Uterus (tissue), 4 donors: Measurements from ENCODE around the gene RSL1D1. TPM values are rescaled to one million over a fixed set of nuclear protein-coding genes. Genes with fewer than 3 reads are reported as not detected.

Source experiments
- DNase-seq, 2 donors: peaks; one replicate each; pipeline ENCODE4 v3.0.0-alpha.2; 2019 to 2020
- H3K27ac ChIP-seq, 2 donors: fragments of 200-600 bp; sonication (generic); 1 replicate in 1 of 2; 2 replicates in 1 of 2; pipeline ENCODE4 v1.5.1; 2016 to 2018
- H3K27me3 ChIP-seq, 2 donors: fragments of 200-600 bp; sonication (generic); one replicate each; pipeline ENCODE4 v1.5.1; 2018 to 2019; ENCODE audit warnings: control low read depth in 1 of 2
- H3K36me3 ChIP-seq, 2 donors: fragments of 200-600 bp; sonication (generic); one replicate each; pipeline ENCODE4 v1.5.1; 2019; ENCODE audit warnings: control low read depth in 1 of 2
- H3K4me1 ChIP-seq, 2 donors: fragments of 200-600 bp; sonication (generic); one replicate each; pipeline ENCODE4 v1.5.1; 2018 to 2019; ENCODE audit warnings: control low read depth in 1 of 2
- H3K4me3 ChIP-seq, 2 donors: fragments of 200-600 bp; sonication (generic); 1 replicate in 1 of 2; 2 replicates in 1 of 2; pipeline ENCODE4 v1.5.1; 2018 to 2019; ENCODE audit warnings: mild to moderate bottlenecking in 1 of 2
- H3K9me3 ChIP-seq, 2 donors: fragments of 200-600 bp; sonication (generic); one replicate each; pipeline ENCODE4 v1.5.1; 2019; ENCODE audit warnings: control low read depth in 1 of 2
- CTCF ChIP-seq, 4 experiments: fragments of 200-600 bp in 2 of 4; fragments of 450-650 bp in 2 of 4; sonication (generic) in 2 of 4; IDR thresholded peaks; one replicate each; pipeline ENCODE4 v1.5.1; 2016 to 2019; ENCODE audit warnings: antibody characterized with exemption in 4 of 4, mild to moderate bottlenecking in 2 of 4, moderate library complexity in 1 of 4
- POLR2A ChIP-seq, 2 donors: fragments of 450-650 bp; IDR thresholded peaks; one replicate each; pipeline ENCODE4 v1.6.1; 2016; ENCODE audit warnings: antibody characterized with exemption in 2 of 2, mild to moderate bottlenecking in 1 of 2, moderate library complexity in 1 of 2
- intact Hi-C: fragments of 100-400 bp; cut with DNase I; formaldehyde crosslinking; loops from one replicate; pipeline ENCODE4 v1.15.1; 2023; ENCODE audit warnings: low total_unique reads
- total RNA-seq, 4 donors: library from RNA; depleted of rRNA in 3 of 4; stranded (reverse); fragments of >200 nt in 3 of 4; gene quantifications; one replicate each; pipeline versions ENCODE4 v1.1.0 to v1.2.4, GENCODE V29; 2014 to 2023
- donor health status: DM: yes; HTN: yes; CAD: no.

The RSL1D1 gene
- total RNA-seq, 4 donors from 2014 or later, result 97.9 to 484 (median 164) TPM

GRCh38 chr16:11844499-11844898 is 6.8 kb downstream of the RSL1D1 start:
- Histone ChIP-seq H3K36me3 (peaks cover 0 to 4% of the 10 kb centered on the region in 2 donors), H3K4me1 (peaks cover 0 to under 1% of the 10 kb centered on the region in 2 donors), H3K4me3 (no peak overlapping the region), H3K27ac (no peak overlapping the region), H3K27me3 (no peaks in the 10 kb centered on the region), H3K9me3 (no peaks in the 10 kb centered on the region)
- DNase-seq, result no peak
- intact Hi-C loops, result no loop called here
- TF ChIP-seq POLR2A (IDR thresholded peaks at IDR 0.05) (no peak), CTCF (IDR thresholded peaks at IDR 0.05) (no peak)

- H3K4me3 ChIP-seq, result no peak overlapping the region
- H3K4me1 ChIP-seq, result no peaks in the 10 kb centered on the region
- DNase-seq, result no peak
- peaks cover 0 to 4% of the 10 kb centered on the region in 2 donors for H3K36me3 ChIP-seq
- no peaks in the 10 kb centered on the region for H3K9me3 ChIP-seq
- no peak for TF ChIP-seq CTCF (IDR thresholded peaks at IDR 0.05)
- no peak for TF ChIP-seq POLR2A (IDR thresholded peaks at IDR 0.05)
- H3K27ac ChIP-seq, result no peak overlapping the region
- H3K27me3 ChIP-seq, result no peaks in the 10 kb centered on the region
- intact Hi-C loops, result no loop called here
These were observed 7.5 kb downstream of the RSL1D1 start for GRCh38 chr16:11843861-11844260.

- Histone ChIP-seq H3K4me1 (no peaks in the 10 kb centered on the region), H3K9me3 (no peaks in the 10 kb centered on the region), H3K27me3 (no peaks in the 10 kb centered on the region), H3K36me3 (peaks cover 0 to 4% of the 10 kb centered on the region in 2 donors), H3K4me3 (no peak overlapping the region), H3K27ac (no peak overlapping the region)
- no peak for DNase-seq
- intact Hi-C loops, result no loop called here
- TF ChIP-seq POLR2A (IDR thresholded peaks at IDR 0.05) (no peak), CTCF (IDR thresholded peaks at IDR 0.05) (no peak)
These were observed 8.1 kb downstream of the RSL1D1 start for GRCh38 chr16:11843206-11843605.

- H3K9me3 ChIP-seq, result no peaks in the 10 kb centered on the region
- no peak for DNase-seq
- no peaks in the 10 kb centered on the region for H3K36me3 ChIP-seq
- H3K4me1 ChIP-seq, result no peaks in the 10 kb centered on the region
- intact Hi-C loops, result no loop called here
- TF ChIP-seq CTCF (IDR thresholded peaks at IDR 0.05), result no peak
- no peak for TF ChIP-seq POLR2A (IDR thresholded peaks at IDR 0.05)
- H3K27me3 ChIP-seq, result no peaks in the 10 kb centered on the region
- no peak overlapping the region for H3K4me3 ChIP-seq
- H3K27ac ChIP-seq, result no peak overlapping the region
These were observed 10.3 kb downstream of the RSL1D1 start for GRCh38 chr16:11841026-11841425.

GRCh38 chr16:11836650-11837244 is 14.6 kb downstream of the RSL1D1 start:
- no peaks in the 10 kb centered on the region for H3K27me3 ChIP-seq
- H3K4me3 ChIP-seq, result no peak overlapping the region
- H3K27ac ChIP-seq, result no peak overlapping the region
- intact Hi-C loops, result no loop called here
- no peak for TF ChIP-seq CTCF (IDR thresholded peaks at IDR 0.05)
- TF ChIP-seq POLR2A (IDR thresholded peaks at IDR 0.05), result no peak
- DNase-seq, result no peak
- no peaks in the 10 kb centered on the region for H3K9me3 ChIP-seq
- no peaks in the 10 kb centered on the region for H3K4me1 ChIP-seq
- H3K36me3 ChIP-seq, result no peaks in the 10 kb centered on the region
